GM23338 (cell line): ENCODE data around the gene CITED1. TPM values are rescaled to one million over a fixed set of nuclear protein-coding genes. Genes with fewer than 3 reads are reported as not detected.

ENCODE experiments used
- ATAC-seq: fragments of 200-7000 bp; cut with Tn5 transposase; 3 replicates; pipeline ENCODE4 v1.9.1; 2020
- DNase-seq: peaks from one replicate; pipeline ENCODE4 v3.0.0-alpha.2; 2015; ENCODE audit warnings: low spot score
- H2AFZ ChIP-seq: fragments of 200-600 bp; sonication (generic); 2 replicates; pipeline ENCODE4 v1.8.0; 2016; ENCODE audit warnings: antibody characterized with exemption, mild to moderate bottlenecking, moderate library complexity
- H3F3A ChIP-seq: fragments of 200-600 bp; sonication (generic); replicated peaks from 2 replicates; pipeline ENCODE4 v1.8.0; 2017; ENCODE audit warnings: antibody characterized with exemption, mixed run types, low read depth
- H3K27ac ChIP-seq: fragments of 200-600 bp; sonication (generic); 2 replicates; pipeline ENCODE4 v1.6.1; 2016; ENCODE audit warnings: low read depth
- H3K27me3 ChIP-seq: fragments of 200-600 bp; sonication (generic); 2 replicates; pipeline ENCODE4 v1.8.0; 2016; ENCODE audit warnings: mild to moderate bottlenecking, mixed run types, moderate library complexity; ENCODE audit not compliant: insufficient read depth
- H3K36me3 ChIP-seq: fragments of 200-600 bp; sonication (generic); 2 replicates; pipeline ENCODE4 v1.8.0; 2016; ENCODE audit warnings: mild to moderate bottlenecking; ENCODE audit not compliant: insufficient read depth
- H3K4me1 ChIP-seq: fragments of 200-600 bp; sonication (generic); 2 replicates; pipeline ENCODE4 v1.8.0; 2016; ENCODE audit warnings: mild to moderate bottlenecking, moderate library complexity; ENCODE audit not compliant: insufficient read depth
- H3K4me2 ChIP-seq: fragments of 200-600 bp; sonication (generic); 2 replicates; pipeline ENCODE4 v1.7.1; 2017; ENCODE audit warnings: mixed run types
- H3K4me3 ChIP-seq: fragments of 200-600 bp; sonication (generic); 2 replicates; pipeline ENCODE4 v1.6.1; 2016; ENCODE audit warnings: mixed run types
- H3K79me2 ChIP-seq: fragments of 200-600 bp; sonication (generic); replicated peaks from 2 replicates; pipeline ENCODE4 v1.8.0; 2017; ENCODE audit warnings: mild to moderate bottlenecking; ENCODE audit not compliant: insufficient read depth
- H3K9me2 ChIP-seq: fragments of 200-600 bp; sonication (generic); 2 replicates; pipeline ENCODE4 v1.8.0; 2017; ENCODE audit not compliant: insufficient read depth
- H4K20me1 ChIP-seq: fragments of 200-600 bp; sonication (generic); replicated peaks from 2 replicates; pipeline ENCODE4 v1.8.0; 2017; ENCODE audit warnings: mild to moderate bottlenecking; ENCODE audit not compliant: insufficient read depth
- H3K27ac Mint-ChIP-seq: 2 replicates; pipeline ENCODE4 v1.8.0; 2020; ENCODE audit warnings: inconsistent platforms, mild to moderate bottlenecking, moderate library complexity, mixed read lengths
- H3K27me3 Mint-ChIP-seq: 3 replicates; pipeline ENCODE4 v1.8.0; 2022; ENCODE audit warnings: low read depth, mild to moderate bottlenecking, moderate library complexity, mixed read lengths, inconsistent platforms; ENCODE audit not compliant: insufficient read depth, poor library complexity
- H3K36me3 Mint-ChIP-seq: 3 replicates; pipeline ENCODE4 v1.8.0; 2021; ENCODE audit warnings: low read depth, mild to moderate bottlenecking, inconsistent platforms, moderate library complexity, mixed read lengths
- H3K4me1 Mint-ChIP-seq: 3 replicates; pipeline ENCODE4 v1.8.0; 2020; ENCODE audit warnings: mild to moderate bottlenecking, inconsistent platforms, mixed read lengths
- H3K4me3 Mint-ChIP-seq: 3 replicates; pipeline ENCODE4 v1.8.0; 2021; ENCODE audit warnings: moderate library complexity, mild to moderate bottlenecking, inconsistent platforms, mixed read lengths
- H3K9me3 Mint-ChIP-seq: 3 replicates; pipeline ENCODE4 v1.8.0; 2020; ENCODE audit warnings: moderate library complexity, mild to moderate bottlenecking, inconsistent platforms, mixed read lengths
- CREB1 ChIP-seq: fragments of 250-450 bp; sonication (Bioruptor Pico); IDR thresholded peaks from 2 replicates; pipeline ENCODE4 v1.5.0; 2020; ENCODE audit warnings: low read depth, mild to moderate bottlenecking, moderate library complexity
- EZH2 ChIP-seq: fragments of 200-600 bp; sonication (generic); IDR thresholded peaks from one replicate; pipeline ENCODE4 v1.8.0; 2017; ENCODE audit warnings: antibody characterized with exemption, mild to moderate bottlenecking, low read depth; ENCODE audit not compliant: unreplicated experiment
- EZH2phosphoT487 ChIP-seq: fragments of 200-600 bp; sonication (generic); IDR thresholded peaks from one replicate; pipeline ENCODE4 v1.8.1; 2018; ENCODE audit warnings: antibody characterized with exemption; ENCODE audit not compliant: unreplicated experiment
- JUNB ChIP-seq: IDR thresholded peaks from one replicate; pipeline ENCODE4 v1.6.1; 2016; ENCODE audit warnings: antibody characterized with exemption; ENCODE audit not compliant: unreplicated experiment
- NANOG ChIP-seq: IDR thresholded peaks from 2 replicates; pipeline ENCODE4 v1.6.1; 2016; ENCODE audit warnings: antibody characterized with exemption, borderline replicate concordance
- POLR2AphosphoS5 ChIP-seq: IDR thresholded peaks from 2 replicates; pipeline ENCODE4 v1.6.1; 2016; ENCODE audit warnings: antibody characterized with exemption, low read depth
- STAT1 ChIP-seq: IDR thresholded peaks from one replicate; pipeline ENCODE4 v1.6.1; 2016; ENCODE audit warnings: antibody characterized with exemption; ENCODE audit not compliant: unreplicated experiment
- ZNF114 ChIP-seq: fragments of 250-450 bp; sonication (Bioruptor Pico); IDR thresholded peaks from 2 replicates; pipeline ENCODE4 v1.5.0; 2020; ENCODE audit warnings: mild to moderate bottlenecking, moderate library complexity
- long read RNA-seq: library from polyadenylated mRNA; unstranded; transcript quantifications from one replicate; pipeline ENCODE4 v2.0.0, GENCODE V29; 2020; ENCODE audit not compliant: unreplicated experiment
- polyA plus RNA-seq: library from polyadenylated mRNA; unstranded; fragments of >200 nt; fragmentation: Nextera tagmentation; extraction: Ambion mirVana; gene quantifications from 2 replicates; pipeline ENCODE4 v1.2.1, GENCODE V29; 2016
- total RNA-seq: library from RNA; depleted of rRNA; stranded (reverse); fragments of >200 nt; shearing (Covaris generic); gene quantifications from 2 replicates; pipeline ENCODE4 v1.2.3, GENCODE V29; 2014; rRNA removed
- TF ChIP-seq, protein P1 (sequence below): fragments of 250-450 bp; sonication (Bioruptor Pico); IDR thresholded peaks from 2 replicates; pipeline ENCODE4 v1.5.0; 2020; ENCODE audit warnings: mild to moderate bottlenecking, moderate library complexity
- TF ChIP-seq, protein P2 (sequence below): IDR thresholded peaks from one replicate; pipeline ENCODE4 v1.6.1; 2018; ENCODE audit warnings: antibody characterized with exemption; ENCODE audit not compliant: unreplicated experiment

The CITED1 gene, protein sequence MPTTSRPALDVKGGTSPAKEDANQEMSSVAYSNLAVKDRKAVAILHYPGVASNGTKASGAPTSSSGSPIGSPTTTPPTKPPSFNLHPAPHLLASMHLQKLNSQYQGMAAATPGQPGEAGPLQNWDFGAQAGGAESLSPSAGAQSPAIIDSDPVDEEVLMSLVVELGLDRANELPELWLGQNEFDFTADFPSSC
- total RNA-seq = 0.45 and 2.1 TPM in 2 replicates
- 1.1 and 2.0 TPM in 2 replicates for polyA plus RNA-seq
- long read RNA-seq = 0 reads

DNA sequence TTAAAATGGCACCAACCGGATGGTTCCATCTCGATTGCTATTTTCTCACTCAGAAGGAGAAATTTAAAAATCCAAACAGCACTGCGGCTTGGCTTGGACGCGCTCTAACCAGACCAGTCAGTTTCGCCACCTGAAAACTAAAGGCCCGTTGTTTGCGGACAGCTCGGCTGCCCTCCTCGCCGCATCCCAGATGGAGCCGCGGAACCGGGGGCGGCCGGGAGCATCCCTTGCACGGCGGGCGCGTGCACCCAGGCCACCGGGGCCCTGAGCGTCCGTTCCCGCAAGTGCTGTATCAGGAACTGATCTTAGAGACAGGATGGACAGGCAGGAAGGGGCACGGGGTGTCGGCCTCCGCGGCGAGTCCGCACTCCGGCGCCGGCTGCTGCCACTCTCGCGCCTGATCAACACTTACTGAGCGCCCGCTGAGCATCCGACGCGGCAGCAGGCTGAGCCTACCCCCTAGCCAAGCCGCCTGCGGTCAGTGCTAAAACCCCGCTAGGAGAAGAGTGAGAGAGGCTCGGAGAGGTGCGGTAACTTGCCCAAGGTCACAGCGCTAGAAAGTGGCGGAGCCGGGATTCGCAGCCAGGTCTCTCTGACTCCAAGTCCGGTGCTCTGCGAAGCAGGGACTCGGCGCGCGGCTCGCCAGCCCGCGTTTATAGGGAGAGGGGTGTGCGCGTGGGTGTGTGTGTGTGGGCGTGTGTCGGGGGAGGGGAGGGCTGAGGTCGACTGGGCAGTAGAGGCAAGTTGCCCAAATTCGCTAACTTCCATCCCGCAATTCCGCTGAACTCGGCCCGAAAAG, at the start of gene CITED1:
CITED1 (minus strand) TSS at position 629 of the 799 bp plus-strand sequence. CDS start 3,045 bp downstream, outside the sequence.
- H3K36me3 ChIP-seq = no peaks in the 10 kb centered on the region
- ATAC-seq (peak; percentile 20), DNase-seq (peak; percentile 35)
- Mint-ChIP-seq H3K4me1 (peaks cover 10% of the 10 kb centered on the region; the same call in 2 of the 3 replicates), H3K4me3 (peak within 1 kb of the TSS; percentile 76), H3K9me3 (0 out of 3 replicates have a peak, but pooled peaks cover 4% of the 10 kb centered on the region), H3K27ac (no peak within 1 kb of the TSS), H3K27me3 (peaks cover 67% of the 10 kb centered on the region), H3K36me3 (peaks cover 3% of the 10 kb centered on the region; the same call in 1 of the 3 replicates)
- peak within 1 kb of the TSS; percentile 80 for H3K4me2 ChIP-seq
- no peaks in the 10 kb centered on the region for H3K79me2 ChIP-seq
- H3K27ac ChIP-seq = no peak within 1 kb of the TSS
- no peaks in the 10 kb centered on the region for H3K9me2 ChIP-seq
- peak; percentile 80 for TF ChIP-seq EZH2
- TF ChIP-seq NANOG = no peak
- no peak for TF ChIP-seq JUNB
- 0 out of 2 replicates have a peak, but pooled peaks cover 5% of the 10 kb centered on the region for H3K4me1 ChIP-seq
- H3K27me3 ChIP-seq = peaks cover 84% of the 10 kb centered on the region
- peaks cover 3% of the 10 kb centered on the region; the same call in 1 of the 2 replicates for H3F3A ChIP-seq
- no peaks in the 10 kb centered on the region for H4K20me1 ChIP-seq
- H2AFZ ChIP-seq = peak within 1 kb of the TSS; percentile 59
- H3K4me3 ChIP-seq = peak within 1 kb of the TSS; percentile 58

- H3K4me1 Mint-ChIP-seq = peaks cover 8% of the 10 kb centered on the region; the same call in 2 of the 3 replicates
- H3K36me3 Mint-ChIP-seq = peaks cover 5% of the 10 kb centered on the region; the same call in 1 of the 3 replicates
- H3K27ac ChIP-seq = no peak overlapping the region
- no peak overlapping the region for H3K4me2 ChIP-seq
- no peaks in the 10 kb centered on the region for H3K36me3 ChIP-seq
- DNase-seq = no peak
- no peak overlapping the region for H3K4me3 Mint-ChIP-seq
- no peaks in the 10 kb centered on the region for H3K79me2 ChIP-seq
- ATAC-seq = no peak
- no peak overlapping the region for H3K27ac Mint-ChIP-seq
- H3F3A ChIP-seq = no peaks in the 10 kb centered on the region
- no peaks in the 10 kb centered on the region for H3K9me3 Mint-ChIP-seq
- no peaks in the 10 kb centered on the region for H4K20me1 ChIP-seq
- no peaks in the 10 kb centered on the region for H3K9me2 ChIP-seq
- H3K4me1 ChIP-seq = no peaks in the 10 kb centered on the region
- H2AFZ ChIP-seq = no peak overlapping the region
- H3K27me3 Mint-ChIP-seq = peaks cover 6% of the 10 kb centered on the region
- no peak overlapping the region for H3K4me3 ChIP-seq
- H3K27me3 ChIP-seq = no peaks in the 10 kb centered on the region
- no peak for TF ChIP-seq CREB1 (CRISPR knock-in tag)
- no peak for TF ChIP-seq STAT1
- no peak for TF ChIP-seq POLR2AphosphoS5
- no peak for TF ChIP-seq EZH2
- no peak for TF ChIP-seq EZH2phosphoT487
- TF ChIP-seq JUNB = no peak
- TF ChIP-seq, protein P1, sequence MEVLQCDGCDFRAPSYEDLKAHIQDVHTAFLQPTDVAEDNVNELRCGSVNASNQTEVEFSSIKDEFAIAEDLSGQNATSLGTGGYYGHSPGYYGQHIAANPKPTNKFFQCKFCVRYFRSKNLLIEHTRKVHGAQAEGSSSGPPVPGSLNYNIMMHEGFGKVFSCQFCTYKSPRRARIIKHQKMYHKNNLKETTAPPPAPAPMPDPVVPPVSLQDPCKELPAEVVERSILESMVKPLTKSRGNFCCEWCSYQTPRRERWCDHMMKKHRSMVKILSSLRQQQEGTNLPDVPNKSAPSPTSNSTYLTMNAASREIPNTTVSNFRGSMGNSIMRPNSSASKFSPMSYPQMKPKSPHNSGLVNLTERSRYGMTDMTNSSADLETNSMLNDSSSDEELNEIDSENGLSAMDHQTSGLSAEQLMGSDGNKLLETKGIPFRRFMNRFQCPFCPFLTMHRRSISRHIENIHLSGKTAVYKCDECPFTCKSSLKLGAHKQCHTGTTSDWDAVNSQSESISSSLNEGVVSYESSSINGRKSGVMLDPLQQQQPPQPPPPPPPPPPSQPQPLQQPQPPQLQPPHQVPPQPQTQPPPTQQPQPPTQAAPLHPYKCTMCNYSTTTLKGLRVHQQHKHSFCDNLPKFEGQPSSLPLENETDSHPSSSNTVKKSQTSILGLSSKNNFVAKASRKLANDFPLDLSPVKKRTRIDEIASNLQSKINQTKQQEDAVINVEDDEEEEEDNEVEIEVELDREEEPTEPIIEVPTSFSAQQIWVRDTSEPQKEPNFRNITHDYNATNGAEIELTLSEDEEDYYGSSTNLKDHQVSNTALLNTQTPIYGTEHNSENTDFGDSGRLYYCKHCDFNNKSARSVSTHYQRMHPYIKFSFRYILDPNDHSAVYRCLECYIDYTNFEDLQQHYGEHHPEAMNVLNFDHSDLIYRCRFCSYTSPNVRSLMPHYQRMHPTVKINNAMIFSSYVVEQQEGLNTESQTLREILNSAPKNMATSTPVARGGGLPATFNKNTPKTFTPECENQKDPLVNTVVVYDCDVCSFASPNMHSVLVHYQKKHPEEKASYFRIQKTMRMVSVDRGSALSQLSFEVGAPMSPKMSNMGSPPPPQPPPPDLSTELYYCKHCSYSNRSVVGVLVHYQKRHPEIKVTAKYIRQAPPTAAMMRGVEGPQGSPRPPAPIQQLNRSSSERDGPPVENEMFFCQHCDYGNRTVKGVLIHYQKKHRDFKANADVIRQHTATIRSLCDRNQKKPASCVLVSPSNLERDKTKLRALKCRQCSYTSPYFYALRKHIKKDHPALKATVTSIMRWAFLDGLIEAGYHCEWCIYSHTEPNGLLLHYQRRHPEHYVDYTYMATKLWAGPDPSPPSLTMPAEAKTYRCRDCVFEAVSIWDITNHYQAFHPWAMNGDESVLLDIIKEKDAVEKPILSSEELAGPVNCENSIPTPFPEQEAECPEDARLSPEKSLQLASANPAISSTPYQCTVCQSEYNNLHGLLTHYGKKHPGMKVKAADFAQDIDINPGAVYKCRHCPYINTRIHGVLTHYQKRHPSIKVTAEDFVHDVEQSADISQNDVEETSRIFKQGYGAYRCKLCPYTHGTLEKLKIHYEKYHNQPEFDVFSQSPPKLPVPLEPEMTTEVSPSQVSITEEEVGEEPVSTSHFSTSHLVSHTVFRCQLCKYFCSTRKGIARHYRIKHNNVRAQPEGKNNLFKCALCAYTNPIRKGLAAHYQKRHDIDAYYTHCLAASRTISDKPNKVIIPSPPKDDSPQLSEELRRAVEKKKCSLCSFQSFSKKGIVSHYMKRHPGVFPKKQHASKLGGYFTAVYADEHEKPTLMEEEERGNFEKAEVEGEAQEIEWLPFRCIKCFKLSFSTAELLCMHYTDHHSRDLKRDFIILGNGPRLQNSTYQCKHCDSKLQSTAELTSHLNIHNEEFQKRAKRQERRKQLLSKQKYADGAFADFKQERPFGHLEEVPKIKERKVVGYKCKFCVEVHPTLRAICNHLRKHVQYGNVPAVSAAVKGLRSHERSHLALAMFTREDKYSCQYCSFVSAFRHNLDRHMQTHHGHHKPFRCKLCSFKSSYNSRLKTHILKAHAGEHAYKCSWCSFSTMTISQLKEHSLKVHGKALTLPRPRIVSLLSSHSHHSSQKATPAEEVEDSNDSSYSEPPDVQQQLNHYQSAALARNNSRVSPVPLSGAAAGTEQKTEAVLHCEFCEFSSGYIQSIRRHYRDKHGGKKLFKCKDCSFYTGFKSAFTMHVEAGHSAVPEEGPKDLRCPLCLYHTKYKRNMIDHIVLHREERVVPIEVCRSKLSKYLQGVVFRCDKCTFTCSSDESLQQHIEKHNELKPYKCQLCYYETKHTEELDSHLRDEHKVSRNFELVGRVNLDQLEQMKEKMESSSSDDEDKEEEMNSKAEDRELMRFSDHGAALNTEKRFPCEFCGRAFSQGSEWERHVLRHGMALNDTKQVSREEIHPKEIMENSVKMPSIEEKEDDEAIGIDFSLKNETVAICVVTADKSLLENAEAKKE = no peak
- no peak for TF ChIP-seq NANOG
- TF ChIP-seq, protein P2, sequence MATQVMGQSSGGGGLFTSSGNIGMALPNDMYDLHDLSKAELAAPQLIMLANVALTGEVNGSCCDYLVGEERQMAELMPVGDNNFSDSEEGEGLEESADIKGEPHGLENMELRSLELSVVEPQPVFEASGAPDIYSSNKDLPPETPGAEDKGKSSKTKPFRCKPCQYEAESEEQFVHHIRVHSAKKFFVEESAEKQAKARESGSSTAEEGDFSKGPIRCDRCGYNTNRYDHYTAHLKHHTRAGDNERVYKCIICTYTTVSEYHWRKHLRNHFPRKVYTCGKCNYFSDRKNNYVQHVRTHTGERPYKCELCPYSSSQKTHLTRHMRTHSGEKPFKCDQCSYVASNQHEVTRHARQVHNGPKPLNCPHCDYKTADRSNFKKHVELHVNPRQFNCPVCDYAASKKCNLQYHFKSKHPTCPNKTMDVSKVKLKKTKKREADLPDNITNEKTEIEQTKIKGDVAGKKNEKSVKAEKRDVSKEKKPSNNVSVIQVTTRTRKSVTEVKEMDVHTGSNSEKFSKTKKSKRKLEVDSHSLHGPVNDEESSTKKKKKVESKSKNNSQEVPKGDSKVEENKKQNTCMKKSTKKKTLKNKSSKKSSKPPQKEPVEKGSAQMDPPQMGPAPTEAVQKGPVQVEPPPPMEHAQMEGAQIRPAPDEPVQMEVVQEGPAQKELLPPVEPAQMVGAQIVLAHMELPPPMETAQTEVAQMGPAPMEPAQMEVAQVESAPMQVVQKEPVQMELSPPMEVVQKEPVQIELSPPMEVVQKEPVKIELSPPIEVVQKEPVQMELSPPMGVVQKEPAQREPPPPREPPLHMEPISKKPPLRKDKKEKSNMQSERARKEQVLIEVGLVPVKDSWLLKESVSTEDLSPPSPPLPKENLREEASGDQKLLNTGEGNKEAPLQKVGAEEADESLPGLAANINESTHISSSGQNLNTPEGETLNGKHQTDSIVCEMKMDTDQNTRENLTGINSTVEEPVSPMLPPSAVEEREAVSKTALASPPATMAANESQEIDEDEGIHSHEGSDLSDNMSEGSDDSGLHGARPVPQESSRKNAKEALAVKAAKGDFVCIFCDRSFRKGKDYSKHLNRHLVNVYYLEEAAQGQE = no peak
- TF ChIP-seq ZNF114 (CRISPR knock-in tag) = no peak
These were observed 47.1 kb upstream of the CITED1 start for GRCh38 chrX:72352786-72353185.
